ENCODE measurements around the gene SBK1. TPM values are rescaled to one million over a fixed set of nuclear protein-coding genes. Genes with fewer than 3 reads are reported as not detected.

SBK1 gene
- total and polyA plus RNA-seq, 2 of the 4 experiments (the other 2 are of a cell fraction) = under 0.01 to 0.05 TPM

DNA sequence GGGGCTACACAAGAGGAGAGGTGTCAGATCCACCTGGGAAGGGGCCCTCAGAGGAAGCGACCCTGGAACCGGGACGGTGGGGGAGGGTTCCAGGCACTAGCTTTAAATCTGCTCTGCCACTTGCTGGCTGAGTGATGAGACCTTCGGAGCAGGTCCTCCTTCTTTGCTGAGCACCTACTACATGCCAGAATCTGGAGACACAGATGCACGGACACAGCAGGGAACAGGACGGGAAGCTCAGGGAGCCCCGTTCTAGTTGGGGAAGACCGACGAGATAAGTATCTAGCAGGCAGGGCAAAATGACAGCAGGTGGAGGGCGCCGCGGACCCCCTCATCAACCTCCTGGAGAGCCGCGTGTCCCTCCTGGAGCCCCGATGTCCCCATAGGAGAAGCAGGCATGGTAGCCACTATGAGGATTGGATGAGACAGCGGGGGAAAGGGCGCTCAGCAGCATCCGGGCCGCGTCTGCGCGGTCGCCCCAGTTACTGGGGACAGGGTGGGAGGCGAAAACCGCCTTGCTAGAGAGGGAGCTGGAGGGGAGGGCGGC, 27.2 kb downstream of the SBK1 start:
- Histone ChIP-seq H2BK5ac (ENCODE audit: low read depth, low read length, poor library complexity, severe bottlenecking) (no peak overlapping the region), H4K8ac (ENCODE audit: low read depth in 2 of 2, low read length in 2 of 2) (no peak overlapping the region), H3K18ac (ENCODE audit: low read depth, low read length) (no peak overlapping the region), H4K91ac (ENCODE audit: insufficient read depth, low read depth, low read length) (no peak overlapping the region), H3K27me3 (ENCODE audit: control insufficient read depth, insufficient read depth, low read length) (no peaks in the 10 kb centered on the region; the same call in 1 of the 2 replicates), H3K9me3 (ENCODE audit: control insufficient read depth, insufficient read depth, low read length) (no peaks in the 10 kb centered on the region), H3K27ac (ENCODE audit: insufficient read depth, low read length) (no peak overlapping the region), H3K9me1 (ENCODE audit: insufficient read depth, low read length) (no peaks in the 10 kb centered on the region), H3K56ac (ENCODE audit: extremely low read depth, insufficient read depth, low read length) (no peak overlapping the region), H3K4me3 (ENCODE audit: insufficient read depth, low read depth, low read length) (no peak overlapping the region), H2BK120ac (ENCODE audit: low read depth, low read length) (no peak overlapping the region), H3K79me1 (ENCODE audit: low read depth in 1 of 2, low read length in 2 of 2) (no peaks in the 10 kb centered on the region), H2BK20ac (ENCODE audit: low read depth, low read length) (no peak overlapping the region), H2AFZ (replicated peaks; ENCODE audit: low read length, poor library complexity) (no peak overlapping the region), H2AK9ac (replicated peaks; ENCODE audit: low read depth, low read length, poor library complexity) (no peak overlapping the region), H2BK15ac (ENCODE audit: low read depth, low read length) (no peak overlapping the region), H4K5ac (ENCODE audit: low read depth, low read length) (no peak overlapping the region), H3K14ac (replicated peaks; ENCODE audit: low read depth, low read length) (no peak overlapping the region), H4K20me1 (ENCODE audit: insufficient read depth, low read length) (no peaks in the 10 kb centered on the region), H3K4ac (ENCODE audit: low read depth, low read length) (no peak overlapping the region), H2AK5ac (ENCODE audit: low read depth, low read length) (no peak overlapping the region), H3K4me1 (ENCODE audit: control insufficient read depth, insufficient read depth, low read length) (no peaks in the 10 kb centered on the region), H3K4me2 (ENCODE audit: low read depth, low read length) (no peak overlapping the region), H3K23ac (ENCODE audit: low read depth, low read length) (no peak overlapping the region), H3K9ac (ENCODE audit: low read depth, low read length) (no peak overlapping the region), H3K36me3 (ENCODE audit: control insufficient read depth, insufficient read depth, low read length) (no peaks in the 10 kb centered on the region)
- in situ Hi-C loops (cut with MboI; ENCODE audit: low sequenced_read_pairs) (loop anchor here (10.0 kb wide), 2 partner anchors 65 to 225 kb away; no protein-coding TSS in a partner anchor), intact Hi-C loops (cut with micrococcal nuclease) (loop anchor here (10.0 kb wide), 1 partner anchor 175 kb away; no protein-coding TSS in a partner anchor), dilution Hi-C loops (cut with HindIII; ENCODE audit: low sequenced_read_pairs, unreplicated experiment) (no loop called here)
- BruUV-seq (replicated peaks) = no TSS peak
- ATAC-seq (ENCODE audit: low read depth) (no peak), DNase-seq (no peak)
- no peak for TF ChIP-seq ELK1 (IDR thresholded peaks at IDR 0.05; ENCODE audit: borderline replicate concordance, low read depth, low read length)
- WGBS, 2 experiments (ENCODE audit: extremely low coverage in 2 of 2, insufficient read length in 1 of 2) = 83% methylated on average over 7 of the region's 26 CpGs; no CpG with 5 or more reads in 1 of the 2 experiments
- POLR2A ChIA-PET (ENCODE audit: unreplicated experiment) = no interaction called here
- CTCF ChIA-PET = no interaction called here

Measured in IMR-90 (cell line).